Erythroblast (primary cell): ENCODE results near the gene RNU4-1.

Source experiments
- GATA1 ChIP-seq: IDR thresholded peaks from 2 replicates; pipeline ENCODE4 v1.6.1; 2011; ENCODE audit warnings: low read depth, mild to moderate bottlenecking, control low read depth, low read length, moderate library complexity
- POLR2A ChIP-seq: IDR thresholded peaks from 2 replicates; pipeline ENCODE4 v1.6.1; 2011; ENCODE audit warnings: mild to moderate bottlenecking, low read length

GRCh38 chr12:120265473-120266179 lies 27.4 kb downstream of the RNU4-1 start, which contains the start of gene PXN:
- TF ChIP-seq POLR2A (no peak), GATA1 (no peak)
